Memory B cell (primary cell): ENCODE measurements around the gene ARL16.

Experiments
- ATAC-seq: fragments of 150-1000 bp; cut with Tn5 transposase; 2 replicates; pipeline ENCODE4 v1.10.0; 2021; ENCODE audit warnings: low read depth, mild to moderate bottlenecking, moderate library complexity
- DNase-seq, 2 donors: peaks; one replicate each; pipeline ENCODE4 v3.0.0; 2022; ENCODE audit warnings: low spot score in 2 of 2
- H3K27ac Mint-ChIP-seq: one replicate; pipeline ENCODE4 v1.8.0; 2022; ENCODE audit warnings: mild to moderate bottlenecking, moderate library complexity, mixed read lengths
- H3K27me3 Mint-ChIP-seq: one replicate; pipeline ENCODE4 v1.8.0; 2022; ENCODE audit warnings: mixed read lengths
- H3K36me3 Mint-ChIP-seq: one replicate; pipeline ENCODE4 v1.8.0; 2022; ENCODE audit warnings: mild to moderate bottlenecking, mixed read lengths
- H3K4me1 Mint-ChIP-seq: one replicate; pipeline ENCODE4 v1.8.0; 2022; ENCODE audit warnings: mixed read lengths
- H3K4me3 Mint-ChIP-seq: one replicate; pipeline ENCODE4 v1.8.0; 2022; ENCODE audit warnings: mild to moderate bottlenecking, moderate library complexity, mixed read lengths
- H3K9me3 Mint-ChIP-seq: one replicate; pipeline ENCODE4 v1.8.0; 2022; ENCODE audit warnings: mixed read lengths

ARL16 gene

DNA sequence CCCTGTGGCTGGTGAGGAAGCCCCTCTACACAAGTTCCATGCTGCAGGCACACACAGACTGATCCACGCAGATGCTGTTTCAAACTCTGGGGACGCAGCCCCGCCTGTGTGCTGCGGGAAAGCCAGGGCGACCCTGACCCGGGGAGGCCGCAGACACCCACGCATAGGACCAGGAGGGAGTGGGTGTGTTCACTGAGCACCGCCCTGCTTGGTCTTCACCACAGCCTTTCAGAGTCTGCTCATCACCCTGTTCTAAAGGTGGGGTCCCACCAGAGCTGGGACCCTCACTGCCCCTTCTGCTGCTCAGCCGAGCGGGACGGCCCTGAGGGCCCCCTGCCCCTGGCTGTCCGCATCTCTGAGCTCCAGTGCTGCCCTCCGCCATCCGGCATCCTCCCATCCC lies 39.1 kb downstream of the ARL16 start:
- ATAC-seq: no peak
- H3K27me3 Mint-ChIP-seq: peaks cover 2% of the 10 kb centered on the region

DNA sequence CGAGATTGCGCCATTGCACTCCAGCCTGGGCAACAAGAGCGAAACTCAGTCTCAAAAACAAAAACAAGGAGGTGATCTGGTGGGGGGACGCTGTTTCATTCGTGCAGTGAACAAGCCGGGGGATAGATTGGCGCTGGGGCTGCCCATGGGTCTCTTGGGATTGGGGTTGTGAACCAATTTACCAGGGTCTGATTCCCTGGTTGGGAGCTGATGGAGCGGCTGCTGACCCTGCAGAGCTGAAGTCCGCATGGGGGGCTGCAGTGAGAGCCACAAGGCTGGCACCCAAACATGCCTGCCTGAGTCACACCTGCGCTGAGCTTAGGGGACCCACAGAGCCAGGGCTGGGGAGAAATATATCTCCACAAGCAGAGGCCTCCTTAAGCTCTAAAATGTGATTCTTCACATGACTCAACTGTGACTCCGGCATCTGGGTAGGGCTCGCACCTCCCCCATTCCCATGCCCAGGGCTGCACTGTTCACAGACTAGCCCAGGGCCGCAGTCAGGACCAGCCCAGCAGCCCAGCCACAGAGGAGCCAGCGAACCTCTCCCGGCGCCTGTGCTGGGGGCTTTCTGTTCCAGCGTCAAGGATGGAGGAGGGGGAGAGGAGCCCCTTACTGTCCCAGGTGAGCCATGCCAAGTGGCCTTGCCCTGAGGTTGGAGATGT lies 41.6 kb downstream of the ARL16 start:
- no peak for DNase-seq

More for the DNA sequence above, 39.1 kb downstream of the ARL16 start:
- H3K36me3 Mint-ChIP-seq: peaks cover 2% of the 10 kb centered on the region
- peaks cover 2% of the 10 kb centered on the region for H3K4me1 Mint-ChIP-seq
- no peak for DNase-seq
- no peaks in the 10 kb centered on the region for H3K9me3 Mint-ChIP-seq
- no peak overlapping the region for H3K27ac Mint-ChIP-seq
- no peak overlapping the region for H3K4me3 Mint-ChIP-seq

DNA sequence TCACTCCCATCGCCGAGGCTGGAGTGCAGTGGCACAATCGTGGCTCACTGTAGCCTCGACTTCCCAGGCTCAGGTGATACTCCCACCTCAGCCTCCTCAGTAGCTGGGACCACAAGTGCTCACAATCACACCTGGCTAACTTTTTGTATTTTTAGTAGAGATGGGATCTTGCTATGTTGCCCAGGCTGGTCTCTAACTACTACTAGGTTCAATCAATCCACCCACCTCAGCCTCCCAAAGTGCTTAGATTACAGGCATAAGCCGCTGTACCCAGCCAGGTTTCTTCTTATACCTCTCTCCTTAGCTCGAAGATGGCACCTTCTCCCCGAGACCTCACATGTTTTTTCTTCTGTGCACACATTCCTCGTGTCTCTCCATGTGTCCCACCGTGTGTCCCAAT lies 43.6 kb downstream of the ARL16 start:
- Mint-ChIP-seq H3K4me1 (peaks cover 8% of the 10 kb centered on the region), H3K27ac (no peak overlapping the region), H3K9me3 (no peaks in the 10 kb centered on the region), H3K4me3 (no peak overlapping the region), H3K36me3 (peaks cover 2% of the 10 kb centered on the region), H3K27me3 (no peaks in the 10 kb centered on the region)
- ATAC-seq (no peak), DNase-seq (no peak)

More for the DNA sequence above, 41.6 kb downstream of the ARL16 start:
- no peak for ATAC-seq
- Mint-ChIP-seq H3K27me3 (peaks cover 2% of the 10 kb centered on the region), H3K4me1 (no peaks in the 10 kb centered on the region), H3K27ac (no peak overlapping the region), H3K4me3 (no peak overlapping the region), H3K9me3 (no peaks in the 10 kb centered on the region), H3K36me3 (peaks cover 2% of the 10 kb centered on the region)

DNA sequence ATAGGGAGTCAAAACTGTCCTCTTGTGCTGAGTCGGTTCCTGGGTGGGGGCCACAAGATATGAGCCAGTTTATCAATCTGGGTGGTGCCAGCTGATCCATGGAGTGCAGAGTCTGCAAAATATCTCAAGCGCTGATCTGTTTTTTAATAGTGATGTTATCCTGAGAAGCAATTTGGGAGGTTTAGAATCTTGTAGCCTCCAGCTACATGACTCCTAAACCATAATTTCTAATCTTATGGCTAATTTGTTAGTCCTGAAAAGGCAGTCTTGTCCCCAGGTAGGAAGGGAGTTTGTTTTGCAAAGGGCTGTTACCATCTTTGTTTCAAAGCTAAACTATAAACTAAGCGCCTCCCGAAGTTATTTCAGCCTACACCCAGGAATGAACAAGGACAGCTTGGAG lies 44.9 kb downstream of the ARL16 start:
- no peak overlapping the region for H3K27ac Mint-ChIP-seq
- peaks cover 8% of the 10 kb centered on the region for H3K4me1 Mint-ChIP-seq
- H3K9me3 Mint-ChIP-seq: no peaks in the 10 kb centered on the region
- peaks cover 2% of the 10 kb centered on the region for H3K36me3 Mint-ChIP-seq
- no peak for ATAC-seq
- H3K4me3 Mint-ChIP-seq: peak overlapping the region; percentile 2
- H3K27me3 Mint-ChIP-seq: no peaks in the 10 kb centered on the region
- no peak for DNase-seq

DNA sequence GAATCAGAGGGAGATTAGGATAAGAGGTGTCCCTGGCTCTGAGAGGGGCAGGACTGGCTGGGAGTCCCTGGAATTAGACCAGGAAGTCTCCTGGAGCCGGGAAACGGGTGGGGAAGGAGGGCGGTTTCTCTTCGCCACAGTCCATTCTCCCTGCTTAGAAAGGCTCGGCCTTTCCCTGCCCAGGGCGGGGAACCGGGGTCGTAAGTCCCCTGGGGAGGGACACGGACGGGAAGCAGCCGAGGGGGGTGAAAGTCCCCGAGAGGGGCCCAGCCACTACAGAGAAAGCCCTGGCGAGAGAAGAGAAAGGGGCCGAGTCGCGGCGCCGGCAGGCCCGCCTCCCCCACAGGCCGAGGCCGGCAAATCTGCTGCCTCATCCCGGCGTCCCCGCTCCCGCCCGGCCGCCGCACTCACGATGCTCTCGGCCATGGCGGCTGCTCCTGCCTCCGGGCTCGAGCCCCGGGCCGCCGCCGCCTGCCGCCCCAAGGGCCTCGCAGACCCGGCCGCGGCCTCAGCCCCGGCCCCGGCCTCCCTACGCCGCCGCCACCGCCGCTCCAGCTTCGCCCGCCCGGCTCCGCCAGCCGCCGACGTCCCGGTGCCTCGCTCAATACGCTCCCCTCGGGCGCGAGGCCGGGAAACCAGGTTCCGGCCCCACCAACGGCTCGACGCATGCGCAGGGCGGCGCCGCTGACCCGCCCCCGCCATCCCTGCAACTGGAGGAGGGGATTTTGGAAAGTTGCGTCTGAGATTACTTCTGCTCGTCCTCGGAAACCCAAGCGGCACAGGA lies 46.9 kb downstream of the ARL16 start, which contains the start of the genes NPLOC4 and TSPAN10:
Gene NPLOC4, minus strand, starts transcription at position 608 of the 784 bp plus-strand sequence. Its CDS starts 182 bp downstream, at position 426.
Gene TSPAN10, plus strand, starts transcription at position 692 of the 784 bp plus-strand sequence. CDS start 5,217 bp downstream, outside the sequence.
- ATAC-seq: peak; percentile 91
- peak within 1 kb of the TSS; percentile 97 for H3K4me3 Mint-ChIP-seq
- DNase-seq: peak; percentile 85 to 90
- no peaks in the 10 kb centered on the region for H3K27me3 Mint-ChIP-seq
- H3K4me1 Mint-ChIP-seq: peaks cover 12% of the 10 kb centered on the region
- peaks cover 2% of the 10 kb centered on the region for H3K36me3 Mint-ChIP-seq
- H3K9me3 Mint-ChIP-seq: no peaks in the 10 kb centered on the region
- peak within 1 kb of the TSS; percentile 81 for H3K27ac Mint-ChIP-seq

DNA sequence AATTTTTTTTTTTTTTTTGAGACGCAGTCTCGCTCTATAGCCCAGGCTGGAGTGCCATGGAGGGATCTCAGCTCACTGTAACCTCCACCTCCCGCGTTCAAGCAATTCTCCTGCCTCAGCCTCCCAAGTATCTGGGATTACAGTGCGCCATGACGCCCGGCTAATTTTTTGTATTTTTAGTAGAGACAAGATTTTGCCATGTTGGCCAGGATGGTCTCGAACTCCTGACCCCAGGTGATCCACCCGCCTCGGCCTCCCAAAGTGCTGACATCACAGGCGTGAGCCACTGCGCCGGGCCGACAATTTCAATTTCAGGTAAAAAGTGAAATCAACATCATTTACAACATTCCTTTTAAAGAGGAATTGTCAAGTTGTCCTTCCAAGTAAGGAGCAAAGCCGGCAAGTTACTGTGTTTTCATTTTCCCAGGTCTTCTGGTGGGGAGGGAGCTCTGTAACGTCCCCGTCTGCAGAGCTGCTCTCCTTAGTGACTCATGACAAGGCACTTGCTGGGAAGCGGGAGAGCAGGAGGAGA lies 47.6 kb downstream of the ARL16 start:
- H3K4me1 Mint-ChIP-seq: peaks cover 14% of the 10 kb centered on the region
- DNase-seq (no peak), ATAC-seq (no peak)
- H3K9me3 Mint-ChIP-seq: no peaks in the 10 kb centered on the region
- H3K36me3 Mint-ChIP-seq: peaks cover 2% of the 10 kb centered on the region
- H3K27ac Mint-ChIP-seq: peak overlapping the region; percentile 81
- peak overlapping the region; percentile 97 for H3K4me3 Mint-ChIP-seq
- no peaks in the 10 kb centered on the region for H3K27me3 Mint-ChIP-seq

DNA sequence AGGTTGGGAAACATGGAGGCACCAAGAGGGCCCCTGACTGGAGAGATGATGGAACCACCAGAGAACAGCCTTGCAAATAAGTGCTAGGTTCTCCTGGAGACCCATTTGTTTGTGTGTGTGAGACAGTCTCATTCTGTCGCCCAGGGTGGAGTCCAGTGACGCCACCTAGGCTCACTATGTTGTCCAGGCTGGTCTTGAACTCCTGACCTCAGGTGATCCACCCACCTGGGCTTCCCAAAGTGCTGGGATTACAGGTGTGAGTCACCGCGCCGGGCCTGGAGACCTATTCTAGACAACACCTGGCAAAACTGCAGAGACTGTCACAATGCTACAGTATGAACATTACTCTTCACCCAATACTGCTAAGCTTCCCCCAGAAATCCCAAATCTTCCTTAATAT lies 48.2 kb downstream of the ARL16 start:
- H3K27ac Mint-ChIP-seq: no peak overlapping the region
- DNase-seq: no peak
- H3K27me3 Mint-ChIP-seq: no peaks in the 10 kb centered on the region
- no peaks in the 10 kb centered on the region for H3K9me3 Mint-ChIP-seq
- peaks cover 14% of the 10 kb centered on the region for H3K4me1 Mint-ChIP-seq
- H3K4me3 Mint-ChIP-seq: peak overlapping the region; percentile 97
- H3K36me3 Mint-ChIP-seq: peaks cover 2% of the 10 kb centered on the region
- no peak for ATAC-seq

DNA sequence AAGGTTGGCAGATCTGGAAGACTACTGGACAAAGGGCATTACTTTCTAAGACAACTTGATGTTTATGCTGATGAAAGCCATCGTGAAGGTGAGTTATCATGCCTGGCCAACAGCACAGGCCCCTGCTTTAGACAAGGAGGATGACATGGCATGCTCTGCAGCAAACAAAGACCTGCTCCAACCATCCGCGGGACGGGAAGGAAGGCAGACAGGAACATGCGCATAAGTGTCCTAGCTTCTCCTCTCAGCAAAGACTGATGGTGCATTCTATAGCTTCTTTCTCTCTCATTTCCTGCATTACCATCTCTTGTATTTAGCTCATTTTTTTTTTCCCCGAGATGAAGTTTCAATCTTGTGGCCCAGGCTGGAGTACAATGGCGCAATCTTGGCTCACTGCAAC lies 52.1 kb downstream of the ARL16 start:
- no peak for ATAC-seq
- Mint-ChIP-seq H3K27ac (no peak overlapping the region), H3K4me1 (peaks cover 14% of the 10 kb centered on the region), H3K36me3 (peaks cover 9% of the 10 kb centered on the region), H3K4me3 (no peak overlapping the region), H3K9me3 (no peaks in the 10 kb centered on the region), H3K27me3 (no peaks in the 10 kb centered on the region)
- DNase-seq: no peak
